ENCODE data around the gene LIMCH1. TPM values are rescaled to one million over a fixed set of nuclear protein-coding genes. Genes with fewer than 3 reads are reported as not detected.

LIMCH1 gene
- total RNA-seq, 1 donor from 2014 or later: 87.2 TPM

GRCh38 chr4:41748571-41749475 lies 210.9 kb downstream of the LIMCH1 start, which contains the start of gene PHOX2B:
Gene PHOX2B, minus strand, starts transcription at chr4:41748725. Its CDS starts 115 bp downstream, at chr4:41748610.
- Histone ChIP-seq H3K9me3 (ENCODE audit: control insufficient read depth in 3 of 3, low read length in 3 of 3) (no peaks in the 10 kb centered on the region), H3K4me1 (ENCODE audit: control insufficient read depth in 3 of 3, insufficient read depth in 3 of 3, low read length in 3 of 3) (peaks cover 0 to 17% (median 14%) of the 10 kb centered on the region in 3 donors), H3K4me3 (ENCODE audit: low read length in 3 of 3) (peak within 1 kb of the TSS in 1 of 3 donors; percentile 52), H3K36me3 (ENCODE audit: control insufficient read depth in 3 of 3, insufficient read depth in 3 of 3, low read length in 3 of 3) (no peaks in the 10 kb centered on the region), H3K27me3 (ENCODE audit: control insufficient read depth in 3 of 3, insufficient read depth in 3 of 3, low read length in 3 of 3) (peaks cover 87 to 93% (median 91%) of the 10 kb centered on the region in 3 donors), H3K27ac (ENCODE audit: low read depth, low read length) (no peak within 1 kb of the TSS), H3K9ac (ENCODE audit: low read depth in 1 of 3, low read length in 3 of 3) (no peak within 1 kb of the TSS)

GRCh38 chr4:41749631-41750039 lies 211.7 kb downstream of the LIMCH1 start:
- H3K4me3 ChIP-seq (ENCODE audit: low read length in 3 of 3): no peak overlapping the region
- H3K9me3 ChIP-seq (ENCODE audit: control insufficient read depth in 3 of 3, low read length in 3 of 3): no peaks in the 10 kb centered on the region
- H3K36me3 ChIP-seq (ENCODE audit: control insufficient read depth in 3 of 3, insufficient read depth in 3 of 3, low read length in 3 of 3): no peaks in the 10 kb centered on the region
- H3K27me3 ChIP-seq (ENCODE audit: control insufficient read depth in 3 of 3, insufficient read depth in 3 of 3, low read length in 3 of 3): peaks cover 89 to 95% (median 92%) of the 10 kb centered on the region in 3 donors
- peaks cover 0 to 17% (median 14%) of the 10 kb centered on the region in 3 donors for H3K4me1 ChIP-seq (ENCODE audit: control insufficient read depth in 3 of 3, insufficient read depth in 3 of 3, low read length in 3 of 3)
- H3K27ac ChIP-seq (ENCODE audit: low read depth, low read length): no peak overlapping the region
- H3K9ac ChIP-seq (ENCODE audit: low read depth in 1 of 3, low read length in 3 of 3): no peak overlapping the region

Other genes with a start within 250 kb of the LIMCH1 start
- not detected for gene PHOX2B, start 210.6 kb downstream of the LIMCH1 start, total RNA-seq

Measured in skeletal muscle tissue (tissue), 4 donors.